NB4 (cell line): ENCODE data around the gene SGSM2.

Source experiments
- CTCF ChIP-seq: IDR thresholded peaks from one replicate; pipeline ENCODE4 v1.5.1; 2012; ENCODE audit warnings: low read depth, low read length
- POLR2A ChIP-seq: IDR thresholded peaks from 2 replicates; pipeline ENCODE4 v1.6.1; 2011; ENCODE audit warnings: mild to moderate bottlenecking; ENCODE audit not compliant: insufficient read length; ENCODE audit errors: extremely low read depth

- TF ChIP-seq CTCF: no peak
- no peak for TF ChIP-seq POLR2A
Observed at GRCh38 chr17:2372681-2373080, 35.4 kb downstream of the SGSM2 start.
